ENCODE results near the gene OMA1.
"Not testable (repeated sequence)": the region's sequence is repeated elsewhere in the genome, so short reads cannot be mapped to it uniquely, and the experiment has no call there.

The OMA1 gene

DNA sequence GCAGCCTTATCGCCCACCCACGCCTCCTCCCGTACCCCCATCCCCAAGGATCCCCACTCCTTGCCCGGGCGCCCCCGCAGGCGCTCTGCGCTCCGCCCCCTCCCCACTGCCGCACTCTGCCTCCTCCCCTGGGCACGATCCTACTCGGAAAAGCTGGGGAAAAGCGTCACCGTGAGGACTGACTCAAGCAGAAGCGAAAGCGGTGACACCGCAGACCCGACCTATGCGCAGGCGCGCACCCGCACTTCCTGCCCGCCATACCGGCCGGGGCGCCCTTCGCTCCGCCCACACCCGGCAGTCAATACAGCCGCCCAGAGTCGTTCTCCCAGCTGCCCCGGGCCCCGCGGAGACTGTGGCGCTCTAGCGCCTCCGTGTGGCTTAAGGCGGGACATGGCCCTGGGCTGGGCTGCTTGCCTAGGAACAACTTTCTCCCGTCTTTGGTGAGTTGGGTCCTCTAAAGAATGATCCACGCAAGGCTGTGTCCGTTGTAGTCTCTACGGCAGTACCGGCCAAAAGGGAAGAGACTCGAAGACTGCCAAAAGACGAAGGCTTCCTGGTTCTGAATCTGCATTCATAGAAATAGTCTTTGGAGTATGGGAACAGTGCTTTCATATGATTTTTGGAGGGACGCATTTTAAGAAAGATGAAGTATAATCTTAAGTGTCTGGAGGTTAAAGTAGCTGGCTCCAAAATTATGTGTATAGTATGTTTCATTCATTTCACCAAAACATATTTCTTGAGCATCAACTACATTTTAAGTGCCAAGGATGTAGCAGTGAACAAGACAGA is at the start of gene OMA1:
Gene OMA1 (minus strand): TSS at position 207 of the 789 bp plus-strand sequence. CDS start 7,432 bp downstream, outside the sequence.
- DNase-seq = peak; percentile 99

DNA sequence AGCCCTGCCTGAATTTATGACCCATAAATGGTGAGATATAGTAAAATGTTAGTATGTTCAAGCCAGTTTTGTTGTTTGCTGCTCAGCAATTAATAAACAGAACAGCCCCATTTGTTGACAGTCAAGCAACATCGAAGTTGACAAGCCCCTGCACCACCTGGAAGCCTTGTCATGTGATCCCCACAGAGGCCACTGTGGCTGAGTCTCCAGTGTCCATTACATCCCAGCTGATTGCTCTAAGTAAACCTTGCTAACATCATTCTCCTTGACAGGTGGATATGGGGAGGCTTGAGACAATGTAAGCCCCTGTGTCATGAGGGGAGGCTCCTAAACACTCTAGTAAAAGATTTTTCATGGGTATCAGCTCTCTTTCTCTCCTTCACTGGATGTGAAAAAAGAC is 48.0 kb upstream of the OMA1 start:
- DNase-seq = no peak

DNA sequence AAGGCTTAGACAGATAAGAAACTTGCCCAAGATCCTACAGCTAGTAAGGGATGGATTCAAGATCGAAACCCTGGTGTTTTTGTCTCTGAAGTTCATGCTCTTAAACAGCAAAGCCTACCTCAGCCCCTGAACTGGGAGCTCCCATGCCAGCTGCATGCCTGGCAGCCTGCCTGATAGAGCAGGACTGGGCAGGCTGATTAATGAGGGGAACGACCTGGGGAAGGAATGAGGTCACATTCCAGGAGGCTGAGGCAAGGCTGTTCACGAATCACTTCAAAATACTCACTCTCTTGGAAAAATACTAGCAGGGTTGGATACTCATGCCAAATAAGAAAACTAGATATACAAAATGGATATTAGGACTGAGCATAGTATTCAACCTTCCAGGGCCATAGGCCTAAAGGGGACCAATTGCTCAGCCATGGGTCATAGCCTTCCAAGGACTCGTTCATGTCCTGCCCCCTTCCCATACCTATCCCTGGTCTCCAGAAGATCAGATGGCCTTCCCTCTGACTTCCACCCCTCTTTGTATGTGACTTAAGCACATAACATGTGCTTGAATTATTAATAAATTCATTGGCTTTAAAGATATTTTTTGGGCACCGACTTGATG is 46.1 kb upstream of the OMA1 start:
- no peak for DNase-seq

DNA sequence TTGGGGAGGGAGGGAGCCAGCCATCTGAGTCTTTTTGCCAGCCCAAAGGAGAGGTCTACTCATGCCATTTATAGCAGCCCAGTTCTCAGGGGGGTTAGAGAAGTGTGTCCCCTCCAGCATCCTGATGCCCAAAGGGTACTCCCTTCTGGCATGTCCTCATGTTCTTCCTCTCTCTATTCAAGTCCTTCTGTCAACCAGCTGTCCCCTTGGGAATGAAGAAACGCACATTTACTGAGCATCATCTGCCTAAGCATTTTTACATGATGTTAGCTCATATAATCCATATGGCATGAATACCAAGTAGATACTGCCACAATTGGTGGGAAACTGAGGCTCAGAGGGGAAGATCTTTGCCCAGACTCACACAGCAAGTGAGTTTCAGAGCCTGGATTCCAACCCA is 45.3 kb upstream of the OMA1 start:
- no peak for DNase-seq

DNA sequence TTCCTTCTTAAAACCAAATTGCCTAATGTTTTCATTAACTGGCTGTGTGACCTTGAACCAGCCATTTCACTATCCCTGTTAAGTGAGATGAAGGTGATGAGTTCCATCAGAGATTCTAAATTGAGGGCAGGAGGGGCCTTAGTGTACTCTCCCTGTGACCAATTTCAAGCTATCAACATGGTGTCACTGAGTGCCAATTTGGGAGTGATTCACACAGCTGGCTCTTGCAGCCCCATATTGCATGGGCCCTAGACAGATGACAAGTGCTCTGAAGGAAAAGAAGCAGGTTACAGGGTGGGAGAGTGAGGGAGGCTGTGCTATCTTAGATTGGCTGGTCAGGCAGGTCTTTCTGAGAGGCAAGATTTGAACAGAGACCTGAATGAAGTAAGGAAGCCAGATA is 43.5 kb upstream of the OMA1 start:
- DNase-seq = no peak

DNA sequence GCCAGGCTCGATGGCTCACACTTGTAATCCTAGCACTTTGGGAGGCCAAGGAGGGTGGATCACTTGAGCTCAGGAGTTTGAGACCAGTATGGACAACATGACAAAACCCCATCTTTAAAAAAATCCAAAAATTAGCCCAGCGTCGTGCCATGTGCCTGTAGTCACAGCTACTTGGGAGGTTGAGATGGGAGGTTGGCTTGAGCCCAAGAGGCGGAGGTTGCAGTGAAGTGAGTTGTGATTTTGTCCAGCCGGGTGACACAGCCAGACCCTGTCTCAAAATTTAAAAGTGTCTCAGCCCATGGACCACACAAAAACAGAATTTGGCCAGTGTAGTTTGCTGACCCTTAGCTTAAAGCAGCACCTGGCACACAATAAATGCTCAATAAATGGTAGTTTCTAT is 41.9 kb upstream of the OMA1 start:
- DNase-seq = no peak

DNA sequence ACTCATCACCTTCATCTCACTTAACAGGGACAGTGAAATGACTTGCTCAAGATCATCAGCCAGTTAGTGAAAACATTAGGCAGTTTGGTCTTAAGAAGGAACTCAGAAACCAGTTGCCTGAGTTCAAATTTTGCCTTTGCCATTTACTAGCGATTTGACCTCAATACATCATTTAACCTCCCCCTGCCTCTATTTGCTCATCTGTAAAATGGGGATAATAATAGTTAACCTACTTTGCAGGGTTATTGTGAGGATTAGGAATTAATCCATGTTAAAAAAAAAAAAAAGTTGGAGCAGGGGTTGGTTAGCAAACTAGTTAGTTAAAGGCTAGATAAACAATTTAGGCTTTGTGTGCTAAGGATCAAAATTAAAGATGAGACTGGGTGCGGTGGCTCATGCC is 41.1 kb upstream of the OMA1 start:
- no peak for DNase-seq

DNA sequence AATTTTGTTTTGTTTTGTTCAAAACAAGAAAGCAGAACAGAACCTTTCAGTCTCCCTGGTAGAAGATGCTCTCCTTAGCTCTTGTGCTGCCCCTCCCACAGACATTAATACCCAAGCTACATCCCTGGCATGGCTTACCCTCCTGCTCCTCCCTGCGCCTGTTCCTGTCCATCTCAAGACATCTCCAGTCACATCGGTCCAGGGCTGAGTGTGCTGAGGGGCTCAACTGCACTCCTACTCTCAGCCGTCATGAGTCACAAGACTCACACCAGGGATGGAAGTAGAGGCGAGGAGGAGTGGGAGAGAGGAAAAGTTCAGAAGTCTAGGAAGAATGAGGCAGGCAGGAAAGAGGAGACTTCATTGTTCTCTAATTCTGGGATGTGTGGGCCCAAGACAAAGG is 39.7 kb upstream of the OMA1 start:
- no peak for DNase-seq

DNA sequence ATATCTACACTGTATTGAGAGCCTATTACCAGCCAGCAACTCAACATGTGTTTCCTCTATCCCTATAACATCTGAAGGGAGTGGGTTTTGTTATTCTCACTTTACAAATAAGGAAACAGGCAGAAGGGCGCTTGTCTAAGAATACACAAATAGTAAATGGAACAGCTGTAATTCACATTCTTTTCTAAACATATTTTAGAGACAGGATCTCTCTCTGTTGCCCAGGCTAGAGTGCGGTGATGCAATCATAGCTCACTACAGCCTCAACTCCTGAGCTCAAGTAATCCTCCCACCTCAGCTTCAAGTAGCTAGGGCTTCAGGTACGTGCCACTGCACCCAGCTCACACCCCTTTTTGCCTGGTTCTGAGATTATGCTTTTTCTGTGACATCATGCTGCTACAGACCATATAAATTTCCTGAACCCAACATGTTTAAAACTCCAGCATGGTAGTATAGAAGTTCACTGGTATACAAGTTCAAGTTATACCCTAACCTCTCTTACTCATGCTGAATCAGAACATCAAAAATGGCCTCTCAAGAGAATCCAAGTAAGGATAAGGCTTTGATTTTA is 39.1 kb upstream of the OMA1 start:
- no peak for DNase-seq

DNA sequence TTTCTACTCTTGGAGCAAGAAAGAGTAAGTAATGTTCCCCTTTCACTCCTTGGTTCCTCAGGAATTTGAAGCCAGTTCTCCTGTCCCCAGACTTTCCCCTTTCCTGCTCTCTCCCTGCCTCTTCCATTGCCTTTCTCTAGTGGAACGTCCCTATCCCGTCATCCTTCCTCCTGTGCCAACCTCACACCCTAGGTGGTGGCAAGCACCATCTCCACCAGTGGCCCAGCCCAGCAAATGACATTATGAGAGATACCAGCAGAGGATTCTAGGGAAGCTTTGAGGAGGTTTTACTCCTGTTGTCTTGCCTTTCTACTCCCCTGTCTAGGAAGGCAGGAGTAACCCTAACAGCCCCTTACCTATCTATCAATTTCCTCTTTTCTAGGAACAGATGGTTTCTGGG is 38.6 kb upstream of the OMA1 start:
- DNase-seq = no peak

DNA sequence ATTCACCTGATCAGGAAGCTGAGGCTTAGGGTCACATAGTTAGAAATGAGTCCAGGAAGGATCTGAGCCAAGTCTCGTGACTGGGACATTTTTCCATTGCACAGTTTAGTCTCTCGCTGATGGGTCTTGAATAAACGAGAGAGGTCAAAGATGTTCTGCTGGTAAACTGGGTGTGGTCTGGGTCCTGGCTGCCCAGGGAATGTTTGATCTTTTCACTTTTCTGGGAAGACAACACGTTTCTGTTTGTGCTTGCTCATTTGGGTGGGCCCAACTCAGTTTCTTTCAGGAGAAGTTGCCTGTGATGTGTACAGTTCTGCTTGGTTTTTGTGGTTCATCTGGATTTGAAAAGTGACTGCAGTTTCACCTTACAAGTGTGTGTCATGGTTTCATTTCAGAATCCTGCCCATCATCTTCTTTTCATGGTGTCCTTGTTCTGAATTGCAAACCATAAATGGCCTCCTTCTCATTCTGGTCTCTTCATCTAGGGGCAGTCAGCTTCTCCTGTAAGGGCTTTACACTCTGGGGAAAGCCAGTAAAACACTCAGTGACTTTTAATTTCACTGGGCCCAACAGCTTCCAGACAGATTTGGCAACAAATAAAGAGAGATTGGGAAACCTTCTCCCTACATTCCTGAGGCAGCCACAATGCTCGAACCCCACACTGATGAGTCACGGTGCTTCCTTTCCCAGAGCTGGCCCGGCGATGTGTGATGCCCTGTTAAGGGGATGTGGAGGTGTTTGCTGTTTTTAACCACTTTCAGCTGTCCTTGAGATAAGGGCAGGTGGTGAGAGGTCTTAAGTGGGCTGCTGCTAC is 37.8 kb upstream of the OMA1 start:
- DNase-seq = no peak

DNA sequence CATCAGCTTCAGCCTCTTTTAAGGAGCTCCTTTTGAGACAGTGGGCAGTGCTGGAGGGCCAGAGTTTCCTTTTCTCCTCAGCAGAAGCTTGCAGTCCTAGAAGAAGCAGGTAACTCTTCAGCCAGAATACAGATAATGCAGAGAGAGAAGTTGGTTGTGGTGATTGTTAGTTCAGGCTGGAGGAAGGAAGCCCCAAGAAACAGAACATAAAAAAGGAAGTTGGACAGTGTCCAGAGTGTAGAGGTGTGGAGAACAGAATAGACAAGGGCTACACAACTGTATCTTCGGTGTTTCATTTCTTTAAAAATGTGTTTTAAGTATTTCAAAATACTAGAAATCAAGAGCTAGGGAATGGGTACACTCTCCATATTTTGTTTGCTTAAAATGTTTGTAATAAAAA is 37.0 kb upstream of the OMA1 start:
- no peak for DNase-seq

DNA sequence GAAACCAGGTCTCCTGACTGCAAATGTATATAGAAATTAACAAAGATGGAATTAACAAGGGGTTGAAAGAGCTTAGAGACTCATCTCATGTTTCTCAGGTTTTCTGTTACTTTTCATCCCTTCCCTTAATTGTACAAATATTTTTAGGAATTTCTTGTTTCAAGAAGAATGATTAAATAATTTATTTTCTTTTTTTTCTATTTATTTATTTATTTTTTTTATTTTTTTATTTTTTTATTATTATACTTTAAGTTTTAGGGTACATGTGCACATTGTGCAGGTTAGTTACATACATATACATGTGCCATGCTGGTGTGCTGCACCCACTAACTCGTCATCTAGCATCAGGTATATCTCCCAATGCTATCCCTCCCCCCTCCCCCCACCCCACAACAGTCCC is 35.6 kb upstream of the OMA1 start:
- DNase-seq = not testable (repeated sequence)

DNA sequence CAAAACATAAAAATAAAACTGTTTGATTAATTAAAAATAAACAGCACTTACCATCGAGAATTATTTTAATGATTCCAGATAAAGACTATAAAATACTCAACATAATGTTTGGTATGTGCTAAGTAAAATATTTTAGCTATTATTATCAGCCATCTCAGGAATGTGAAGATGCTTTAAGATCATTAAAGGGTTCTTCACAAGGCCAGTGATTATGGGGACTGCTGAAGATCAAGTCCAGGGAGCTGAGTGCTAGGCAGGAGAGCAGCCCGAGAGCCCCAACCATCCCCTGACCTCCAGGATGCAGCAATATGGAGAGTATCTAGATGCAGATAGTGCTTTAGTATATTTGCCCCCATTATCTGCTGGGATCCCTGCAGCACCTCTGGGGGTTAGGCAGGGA is 35.1 kb upstream of the OMA1 start:
- DNase-seq = no peak

DNA sequence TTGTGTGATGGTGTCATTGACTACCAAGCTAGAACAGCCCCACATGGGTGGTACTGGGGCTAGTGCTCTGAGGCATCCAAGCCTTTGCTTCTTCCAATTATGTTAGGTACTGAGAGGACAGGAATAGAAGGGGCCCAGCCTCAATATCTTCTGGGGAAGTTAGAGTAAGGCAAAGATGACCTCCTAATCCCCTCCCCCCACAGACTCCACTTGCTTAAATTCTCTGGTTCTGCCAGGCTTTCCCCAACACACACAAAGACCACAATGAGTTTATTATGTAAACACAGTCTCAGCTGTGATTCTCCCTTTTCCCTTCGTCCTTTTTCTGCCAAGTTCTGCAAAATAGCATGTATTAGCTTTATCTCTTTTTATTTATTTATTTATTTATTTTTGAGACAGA is 33.7 kb upstream of the OMA1 start:
- no peak for DNase-seq

DNA sequence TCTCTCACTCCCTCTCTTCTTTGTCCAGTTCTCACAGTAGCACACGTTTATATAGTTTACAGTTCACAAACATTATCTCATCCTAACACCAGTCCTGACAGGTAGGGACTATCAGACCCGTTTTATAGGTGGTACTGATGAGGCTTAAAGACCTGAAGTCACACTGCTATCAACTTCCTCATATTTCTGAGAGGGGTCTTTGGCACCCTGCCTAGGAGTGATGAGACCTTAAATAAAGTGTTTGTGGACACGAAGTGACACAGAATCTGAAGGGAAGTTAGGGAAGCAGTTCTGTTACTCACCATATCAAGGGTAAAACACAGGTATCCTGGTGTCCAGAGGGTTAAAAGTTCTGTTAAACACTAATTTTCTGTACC is 31.1 kb upstream of the OMA1 start:
- DNase-seq = no peak

DNA sequence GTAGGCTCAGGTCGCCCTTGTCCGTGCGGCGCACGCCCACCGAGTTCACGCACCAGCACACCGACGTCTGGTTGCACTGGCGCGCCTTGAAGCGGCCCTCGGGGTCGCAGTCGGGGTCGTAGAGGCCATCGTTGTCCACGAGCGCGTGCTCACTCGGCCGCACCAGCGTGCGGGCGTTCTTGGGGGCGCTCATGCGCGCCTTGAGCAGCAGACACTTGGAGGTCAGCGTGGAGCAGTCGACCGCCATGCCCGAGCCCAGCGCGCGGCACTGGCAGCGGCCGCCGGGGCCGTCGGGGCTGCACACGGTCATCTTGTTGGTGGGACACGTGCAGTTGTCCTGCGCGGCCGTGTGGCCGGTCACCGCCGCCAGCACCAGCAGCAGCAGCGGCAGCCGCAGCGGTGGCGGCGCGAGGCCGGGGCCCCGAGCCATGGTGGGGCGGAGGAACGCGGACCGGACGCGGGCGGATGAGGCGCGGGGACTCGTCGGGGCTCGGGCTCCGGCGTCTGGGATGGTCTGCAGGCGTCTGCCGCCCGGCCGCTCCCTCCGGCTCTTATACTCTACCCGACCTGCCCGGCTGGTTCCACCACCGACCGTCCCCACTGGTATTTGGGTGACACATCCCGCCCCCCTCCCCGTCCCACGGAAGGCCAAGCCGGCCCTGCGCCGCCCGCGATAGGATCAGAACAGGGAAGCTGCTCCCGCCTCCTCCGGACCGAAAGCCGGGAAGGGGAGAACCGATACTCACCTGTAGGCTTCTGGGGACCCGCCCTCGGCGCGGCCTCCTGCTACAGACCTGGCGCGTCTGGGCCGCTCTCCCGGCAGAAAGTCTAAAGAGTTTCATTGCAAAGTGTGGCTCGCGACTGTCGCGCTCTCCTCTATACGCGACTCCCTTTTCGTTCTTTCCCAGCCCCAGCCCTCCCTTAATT is 30.5 kb upstream of the OMA1 start, which contains the start of gene TACSTD2:
Gene TACSTD2 (minus strand): TSS at position 526 of the 927 bp plus-strand sequence. CDS start 96 bp downstream, at position 430.
- no peak for DNase-seq

DNA sequence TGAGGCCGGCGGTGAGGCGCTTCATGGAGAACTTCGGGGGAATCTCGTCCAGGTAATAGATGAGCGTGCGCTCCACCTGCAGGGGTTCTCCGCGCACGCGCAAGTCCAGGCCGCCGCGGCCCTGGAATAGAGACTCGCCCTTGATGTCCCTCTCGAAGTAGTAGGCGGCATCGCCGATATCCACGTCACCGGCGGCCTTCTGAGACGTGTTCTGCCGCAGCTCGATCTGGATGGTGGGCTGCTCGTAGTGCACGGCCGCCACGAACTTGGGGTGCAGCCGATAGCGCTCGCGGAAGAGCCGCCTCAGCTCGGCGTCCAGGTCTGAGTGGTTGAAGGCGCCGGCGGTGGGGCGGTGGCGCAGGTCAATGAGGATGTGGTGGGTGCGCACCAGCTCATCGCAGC is 29.8 kb upstream of the OMA1 start:
- DNase-seq = peak; percentile 9

DNA sequence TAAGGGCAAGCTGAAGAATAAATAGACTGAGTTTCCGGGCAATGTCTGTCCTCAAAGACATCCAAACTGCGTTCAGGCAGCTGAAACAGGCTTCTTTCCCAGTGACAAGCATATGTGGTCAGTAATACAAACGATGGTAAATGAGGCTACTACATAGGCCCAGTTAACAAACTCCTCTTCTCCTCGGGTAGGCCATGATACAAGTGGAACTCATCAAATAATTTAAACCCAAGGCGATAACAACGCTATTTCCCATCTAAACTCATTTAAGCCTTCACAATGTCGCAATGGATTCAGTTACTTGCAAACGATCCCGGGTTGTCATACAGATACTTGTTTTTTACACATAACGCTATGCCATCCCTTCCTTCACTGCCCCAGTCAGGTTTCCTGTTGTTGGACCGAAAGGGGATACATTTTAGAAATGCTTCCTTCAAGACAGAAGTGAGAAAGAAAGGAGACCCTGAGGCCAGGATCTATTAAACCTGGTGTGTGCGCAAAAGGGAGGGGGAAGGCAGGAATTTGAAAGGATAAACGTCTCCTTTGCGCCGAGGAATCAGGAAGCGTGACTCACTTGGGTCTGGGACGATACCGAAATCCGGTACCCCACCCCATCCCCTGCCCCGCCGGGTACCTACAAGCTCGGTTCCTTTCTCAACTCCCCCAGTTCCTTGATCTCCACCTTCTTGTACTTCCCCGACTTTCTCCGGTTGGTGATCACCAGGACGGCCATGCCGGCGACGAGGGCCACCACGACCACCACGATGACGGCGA is 29.2 kb upstream of the OMA1 start:
- no peak for DNase-seq

DNA sequence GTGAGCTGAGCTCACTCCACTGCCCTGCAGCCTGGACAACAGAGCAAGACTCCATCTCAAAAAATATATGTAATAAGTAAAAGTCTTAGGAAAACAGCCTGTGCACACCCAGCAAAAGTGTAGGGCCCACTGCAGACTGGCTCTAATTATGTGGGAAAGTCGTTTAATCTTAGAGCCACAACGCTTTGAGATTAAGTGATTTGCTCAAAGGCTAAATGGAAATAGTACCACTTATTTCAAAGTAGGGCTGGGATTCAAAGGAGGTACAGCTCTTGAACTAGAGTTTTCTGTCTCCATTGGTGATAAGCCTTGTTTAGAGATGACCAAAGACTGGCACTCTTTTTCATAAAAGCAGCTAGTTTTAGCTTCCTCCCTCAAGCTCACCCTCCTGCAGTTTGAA is 28.3 kb upstream of the OMA1 start:
- no peak for DNase-seq

Measured in CD4-positive, alpha-beta T cell treated with Interleukin-17A for 4 hours (primary cell).